GM18907 (cell line): ENCODE data around the gene KLF7.

Experiments used
- ATAC-seq: cut with Tn5 transposase; IDR thresholded peaks from one replicate; pipeline ENCODE4 v1.9.1; 2021; ENCODE audit warnings: mild to moderate bottlenecking, moderate library complexity; ENCODE audit not compliant: unreplicated experiment

KLF7 gene

DNA sequence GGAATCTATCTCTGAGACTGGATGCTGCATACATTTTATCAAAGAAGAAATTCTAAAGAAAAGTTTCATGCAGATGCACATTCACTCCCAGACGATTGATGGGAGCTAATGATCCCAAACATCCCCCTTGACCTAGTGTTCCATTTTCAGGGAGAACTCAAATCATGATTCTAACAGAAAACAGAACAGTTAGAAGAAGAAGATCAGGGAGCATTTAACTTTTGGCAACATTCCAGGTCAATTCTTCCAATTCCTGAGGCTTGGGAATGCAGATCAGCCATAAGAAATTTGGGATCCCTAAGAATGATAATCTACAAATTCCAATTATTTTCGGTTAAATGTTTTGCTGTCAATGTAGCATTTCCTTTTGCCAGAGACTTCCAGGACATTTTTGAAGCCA lies 129.9 kb downstream of the KLF7 start:
- ATAC-seq: no peak

DNA sequence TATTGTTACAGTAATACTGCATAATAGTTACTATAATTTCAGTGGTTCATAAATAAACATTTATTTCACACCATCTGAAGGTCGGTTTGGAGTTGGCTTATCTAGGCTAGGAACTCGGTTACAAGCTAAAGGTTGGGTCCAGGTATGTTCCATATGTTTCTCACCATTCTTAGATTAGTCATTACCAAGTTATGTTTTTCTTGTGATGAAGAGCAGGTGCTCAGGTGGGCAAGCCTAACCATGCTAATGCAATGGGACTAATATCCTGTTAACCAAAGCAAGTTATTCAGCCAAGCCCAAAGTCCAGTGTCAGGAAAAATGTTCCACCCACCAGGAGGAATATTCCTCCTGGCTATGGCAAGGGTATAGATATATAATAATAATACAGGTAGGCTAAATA lies 133.3 kb downstream of the KLF7 start:
- ATAC-seq: no peak
